A673 (cell line): ENCODE measurements around the gene BOD1L1. TPM values are rescaled to one million over a fixed set of nuclear protein-coding genes. Genes with fewer than 3 reads are reported as not detected.

Source experiments
- BruUV-seq: library from RNA; stranded (reverse); fragments of 400-500 nt; replicated peaks from 2 replicates; lab custom pipeline; 2021; lab: Mats Ljungman, UMichigan
- CTCF ChIA-PET: fragments of 300-600 bp; sonication (Branson Sonifier 250); formaldehyde crosslinking; loops from one replicate; lab custom pipeline; 2022; ENCODE audit warnings: antibody characterized with exemption; lab: Charles Lee
- POLR2A ChIA-PET: fragments of 300-600 bp; sonication (Branson Sonifier 250); formaldehyde crosslinking; loops from one replicate; lab custom pipeline; 2022; ENCODE audit warnings: antibody characterized with exemption; ENCODE audit not compliant: low non-redundant PET; lab: Charles Lee
- DNase-seq: peaks from one replicate; pipeline ENCODE4 v3.0.0-alpha.2; 2015; ENCODE audit warnings: low spot score
- H3K27ac ChIP-seq: fragments of 200-600 bp; sonication (generic); 2 replicates; pipeline ENCODE4 v1.5.1; 2016; ENCODE audit warnings: mixed run types, low read depth, mild to moderate bottlenecking, mixed read lengths, antibody characterized with exemption, low read length; ENCODE audit not compliant: poor library complexity, severe bottlenecking
- H3K27me3 ChIP-seq: fragments of 200-600 bp; sonication (generic); replicated peaks from 2 replicates; pipeline ENCODE4 v1.6.1; 2017; ENCODE audit warnings: mixed run types, low read depth, mild to moderate bottlenecking, mixed read lengths, antibody characterized with exemption, low read length; ENCODE audit not compliant: insufficient read depth, poor library complexity
- H3K36me3 ChIP-seq: fragments of 200-600 bp; sonication (generic); 2 replicates; pipeline ENCODE4 v1.6.1; 2016; ENCODE audit warnings: mixed run types, mild to moderate bottlenecking, mixed read lengths, antibody characterized with exemption, low read length; ENCODE audit not compliant: insufficient read depth, poor library complexity, severe bottlenecking
- H3K4me1 ChIP-seq: fragments of 200-600 bp; sonication (generic); 2 replicates; pipeline ENCODE4 v1.6.1; 2017; ENCODE audit warnings: mixed run types, mild to moderate bottlenecking, mixed read lengths, antibody characterized with exemption, low read length; ENCODE audit not compliant: insufficient read depth, poor library complexity, severe bottlenecking
- H3K4me3 ChIP-seq: fragments of 200-600 bp; sonication (generic); 2 replicates; pipeline ENCODE4 v1.5.1; 2016; ENCODE audit warnings: low read depth, mixed run types, mild to moderate bottlenecking, mixed read lengths, low read length; ENCODE audit not compliant: poor library complexity, severe bottlenecking
- H3K9me3 ChIP-seq: fragments of 200-600 bp; sonication (generic); 2 replicates; pipeline ENCODE4 v1.6.1; 2016; ENCODE audit warnings: mixed run types, low read depth, mild to moderate bottlenecking, mixed read lengths, antibody characterized with exemption, low read length; ENCODE audit not compliant: poor library complexity, severe bottlenecking
- CTCF ChIP-seq: fragments of 300-800, 200-600 bp; sonication (generic); conservative IDR thresholded peaks from 2 replicates; pipeline ENCODE4 v1.5.1; 2017; ENCODE audit warnings: low read depth, mild to moderate bottlenecking, antibody characterized with exemption, low read length, moderate library complexity, mixed read lengths
- EZH2 ChIP-seq: fragments of 200-600 bp; sonication (generic); IDR thresholded peaks from 2 replicates; pipeline ENCODE4 v1.6.1; 2017; ENCODE audit warnings: borderline replicate concordance, low read depth, mild to moderate bottlenecking, mixed read lengths, antibody characterized with exemption, low read length; ENCODE audit not compliant: poor library complexity, severe bottlenecking
- intact Hi-C: fragments of 100-400 bp; cut with micrococcal nuclease; formaldehyde crosslinking; loops from one replicate; pipeline ENCODE4 v1.10.0; 2022; ENCODE audit not compliant: unreplicated experiment
- total RNA-seq: library from RNA; stranded (reverse); gene quantifications from 2 replicates; pipeline ENCODE4 v1.2.3, GENCODE V29; 2021

BOD1L1 gene
- total RNA-seq, 1 experiment from 2014 or later, result 44.8 TPM

DNA sequence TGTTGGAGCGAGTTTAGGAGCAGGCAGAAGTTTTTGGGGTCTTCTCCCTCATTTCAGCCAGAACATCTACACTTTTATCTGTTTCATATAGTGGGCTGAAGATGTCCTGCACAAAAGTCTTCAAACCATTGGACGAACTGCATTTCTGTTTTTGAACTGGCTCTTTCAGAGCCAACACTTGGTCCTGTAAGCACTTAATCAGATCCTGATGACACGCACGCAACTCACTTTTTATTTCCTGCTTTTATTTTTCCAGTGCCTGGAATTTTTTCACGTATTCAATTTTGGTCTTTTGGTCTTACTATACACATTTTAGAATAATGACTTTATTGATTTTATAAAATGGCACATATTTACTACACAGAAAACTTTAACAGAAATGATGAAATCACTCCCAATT lies 43.0 kb downstream of the BOD1L1 start:
- POLR2A ChIA-PET, result no interaction called here
- no peaks in the 10 kb centered on the region for H3K9me3 ChIP-seq
- no peaks in the 10 kb centered on the region for H3K27me3 ChIP-seq
- TF ChIP-seq EZH2, result no peak
- TF ChIP-seq CTCF, result no peak
- H3K36me3 ChIP-seq, result peaks cover 40% of the 10 kb centered on the region
- CTCF ChIA-PET, result no interaction called here
- H3K4me1 ChIP-seq, result no peaks in the 10 kb centered on the region
- H3K4me3 ChIP-seq, result no peak overlapping the region
- intact Hi-C loops, result no loop called here
- DNase-seq, result no peak
- H3K27ac ChIP-seq, result no peak overlapping the region
- no TSS peak for BruUV-seq

- no peak for DNase-seq
- Histone ChIP-seq H3K9me3 (no peaks in the 10 kb centered on the region), H3K4me1 (no peaks in the 10 kb centered on the region), H3K36me3 (peaks cover 54% of the 10 kb centered on the region), H3K27ac (no peak overlapping the region), H3K4me3 (no peak overlapping the region), H3K27me3 (no peaks in the 10 kb centered on the region)
- intact Hi-C loops, result no loop called here
- ChIA-PET POLR2A (no interaction called here), CTCF (no interaction called here)
- TF ChIP-seq EZH2 (no peak), CTCF (no peak)
- no TSS peak for BruUV-seq
Measured at GRCh38 chr4:13580036-13580435, 47.5 kb downstream of the BOD1L1 start.

GRCh38 chr4:13577660-13578059 lies 49.9 kb downstream of the BOD1L1 start:
- Histone ChIP-seq H3K27ac (no peak overlapping the region), H3K4me1 (no peaks in the 10 kb centered on the region), H3K36me3 (peaks cover 59% of the 10 kb centered on the region), H3K27me3 (no peaks in the 10 kb centered on the region), H3K9me3 (no peaks in the 10 kb centered on the region), H3K4me3 (no peak overlapping the region)
- BruUV-seq, result no TSS peak
- DNase-seq, result no peak
- POLR2A ChIA-PET, result no interaction called here
- CTCF ChIA-PET, result no interaction called here
- intact Hi-C loops, result no loop called here
- TF ChIP-seq CTCF (no peak), EZH2 (no peak)
